Transverse colon (tissue), 4 donors: Measurements from ENCODE around the gene SLC29A3.

ENCODE experiments used
- CTCF ChIP-seq, 5 experiments: fragments of 200-600 bp in 3 of 5; fragments of 450-650 bp in 2 of 5; sonication (generic) in 3 of 5; IDR thresholded peaks; 1 replicate in 2 of 5; 2 replicates in 3 of 5; pipeline ENCODE4 v1.5.1; 2016 to 2017; ENCODE audit warnings: antibody characterized with exemption in 5 of 5, inconsistent platforms in 3 of 5, mild to moderate bottlenecking in 2 of 5, moderate library complexity in 1 of 5
- EP300 ChIP-seq: sonication (generic); formaldehyde crosslinking; IDR thresholded peaks from one replicate; pipeline ENCODE4 v1.6.1; 2017; ENCODE audit warnings: antibody characterized with exemption, low read depth
- POLR2A ChIP-seq: fragments of 450-650 bp; IDR thresholded peaks from one replicate; pipeline ENCODE4 v1.6.1; 2016; ENCODE audit warnings: antibody characterized with exemption, mild to moderate bottlenecking, moderate library complexity
- POLR2AphosphoS5 ChIP-seq, 3 donors: sonication (generic); formaldehyde crosslinking; IDR thresholded peaks; one replicate each; pipeline ENCODE4 v1.6.1; 2016; ENCODE audit warnings: antibody characterized with exemption in 3 of 3

- no peak for TF ChIP-seq POLR2A
- TF ChIP-seq CTCF (IDR thresholded peaks at IDR 0.05) = no peak
- no peak for TF ChIP-seq POLR2AphosphoS5 (IDR thresholded peaks at IDR 0.05)
- TF ChIP-seq EP300 = no peak
Observed at GRCh38 chr10:71312220-71312619, 6.8 kb upstream of the SLC29A3 start.
